Endothelial cell of umbilical vein (primary cell): ENCODE results near the gene TEP1. TPM values are rescaled to one million over a fixed set of nuclear protein-coding genes. Genes with fewer than 3 reads are reported as not detected.
"Not testable (repeated sequence)": the region's sequence is repeated elsewhere in the genome, so short reads cannot be mapped to it uniquely, and the experiment has no call there.

Source experiments
- BruUV-seq: library from RNA; stranded (reverse); fragments of 400-500 nt; replicated peaks from 2 replicates; lab custom pipeline; 2021; lab: Mats Ljungman, UMichigan
- CTCF ChIA-PET: fragments of 300-600, 350-600 bp; sonication (Branson Sonifier 250); formaldehyde crosslinking; loops from one replicate; lab custom pipeline; 2021; ENCODE audit warnings: antibody characterized with exemption, inconsistent platforms; lab: Charles Lee
- POLR2A ChIA-PET: fragments of 300-600, 350-600 bp; sonication (Branson Sonifier 250); formaldehyde crosslinking; loops from one replicate; lab custom pipeline; 2021; ENCODE audit warnings: antibody characterized with exemption, inconsistent platforms; lab: Charles Lee
- DNase-seq: peaks from one replicate; pipeline ENCODE4 v3.0.0-alpha.2; 2011; ENCODE audit warnings: low read depth, low spot score
- FAIRE-seq: peaks from 2 replicates; lab custom pipeline; 2011; peaks lifted over from hg19 to GRCh38; lab: Jason Lieb, UNC
- H2AFZ ChIP-seq: 2 replicates; pipeline ENCODE4 v1.6.0; 2012; ENCODE audit warnings: low read depth, low read length, control low read depth, inconsistent platforms
- H3K27ac ChIP-seq: 2 replicates; pipeline ENCODE4 v1.5.1; 2011; ENCODE audit warnings: low read depth, mild to moderate bottlenecking, control low read depth, low read length, moderate library complexity; ENCODE audit not compliant: insufficient read depth
- H3K27me3 ChIP-seq, 2 experiments: 2 replicates each; pipeline versions ENCODE4 v1.6.0 to v1.6.1; 2011; ENCODE audit warnings: low read length in 2 of 2, mixed read lengths in 1 of 2; ENCODE audit not compliant: control insufficient read depth in 2 of 2, insufficient read depth in 2 of 2
- H3K36me3 ChIP-seq, 2 experiments: 2 replicates in 1 of 2; 3 replicates in 1 of 2; pipeline ENCODE4 v1.5.1; 2011; ENCODE audit warnings: low read length in 2 of 2, mild to moderate bottlenecking in 1 of 2, moderate library complexity in 1 of 2; ENCODE audit not compliant: control insufficient read depth in 2 of 2, insufficient read depth in 2 of 2; ENCODE audit errors: extremely low read depth in 1 of 2
- H3K4me1 ChIP-seq: 3 replicates; pipeline ENCODE4 v1.5.1; 2011; ENCODE audit warnings: mild to moderate bottlenecking, low read length; ENCODE audit not compliant: control insufficient read depth, insufficient read depth; ENCODE audit errors: extremely low read depth
- H3K4me2 ChIP-seq: 2 replicates; pipeline ENCODE4 v1.6.1; 2011; ENCODE audit warnings: low read length, control low read depth, mixed read lengths; ENCODE audit not compliant: insufficient read depth
- H3K4me3 ChIP-seq, 3 experiments: fragments of 200-600 bp in 1 of 3; sonication (generic), shearing (Covaris generic) in 1 of 3; replicated peaks in 1 of 3; 2 replicates each; pipeline ENCODE4 v1.5.1; 2011 to 2016; ENCODE audit warnings: control low read depth in 3 of 3, low read length in 3 of 3, mild to moderate bottlenecking in 2 of 3, inconsistent platforms in 1 of 3, low read depth in 1 of 3, moderate library complexity in 1 of 3; ENCODE audit not compliant: insufficient read depth in 1 of 3
- H3K79me2 ChIP-seq: 2 replicates; pipeline ENCODE4 v1.6.0; 2012; ENCODE audit warnings: low read length, inconsistent platforms; ENCODE audit not compliant: control insufficient read depth, insufficient read depth
- H3K9ac ChIP-seq: replicated peaks from 2 replicates; pipeline ENCODE3; 2011; ENCODE audit warnings: low read length, control low read depth; ENCODE audit not compliant: insufficient read depth; ENCODE audit errors: extremely low read depth
- H3K9me1 ChIP-seq: replicated peaks from 3 replicates; pipeline ENCODE4 v1.6.0; 2011; ENCODE audit warnings: mild to moderate bottlenecking, low read length; ENCODE audit not compliant: control insufficient read depth, insufficient read depth; ENCODE audit errors: extremely low read depth
- H3K9me3 ChIP-seq: replicated peaks from 2 replicates; pipeline ENCODE4 v1.5.1; 2012; ENCODE audit warnings: low read length, inconsistent platforms; ENCODE audit not compliant: control insufficient read depth, insufficient read depth
- H4K20me1 ChIP-seq: replicated peaks from 2 replicates; pipeline ENCODE3; 2011; ENCODE audit warnings: mild to moderate bottlenecking, low read length; ENCODE audit not compliant: control insufficient read depth, insufficient read depth; ENCODE audit errors: extremely low read depth
- EZH2 ChIP-seq: IDR thresholded peaks from 2 replicates; pipeline ENCODE4 v1.6.1; 2012; ENCODE audit warnings: borderline replicate concordance, low read depth, mild to moderate bottlenecking, moderate library complexity, low read length, inconsistent platforms; ENCODE audit not compliant: severe bottlenecking
- MYC ChIP-seq: IDR thresholded peaks from one replicate; pipeline ENCODE4 v1.6.1; 2011; ENCODE audit warnings: mild to moderate bottlenecking, low read depth, low read length
- POLR2A ChIP-seq: IDR thresholded peaks from 2 replicates; pipeline ENCODE4 v1.6.1; 2012; ENCODE audit warnings: low read depth, mild to moderate bottlenecking, control low read depth, low read length
- POLR2AphosphoS5 ChIP-seq: IDR thresholded peaks from 2 replicates; pipeline ENCODE4 v1.6.1; 2012; ENCODE audit warnings: low read depth, mild to moderate bottlenecking, control low read depth, low read length, moderate library complexity; ENCODE audit not compliant: insufficient read depth
- dilution Hi-C: fragments of 300-500 bp; cut with MboI; formaldehyde crosslinking; loops from one replicate; pipeline ENCODE4 v1.15.0; 2019; ENCODE audit warnings: low sequenced_read_pairs; ENCODE audit not compliant: extremely low pct_ligation_motif_present
- intact Hi-C: fragments of 100-400 bp; cut with micrococcal nuclease; formaldehyde crosslinking; loops from one replicate; pipeline ENCODE4 v1.10.0; 2022
- polyA plus RNA-seq, 4 experiments: library from polyadenylated mRNA; depleted of rRNA in 3 of 4; stranded (reverse) in 3 of 4; unstranded in 1 of 4; fragments of >200 nt; gene quantifications; 2 replicates each; pipeline versions ENCODE4 v1.2.1 to v1.2.3, GENCODE V29; 2011 to 2012; ENCODE audit warnings: missing spikeins in 1 of 4
- total RNA-seq: library from RNA; stranded (reverse); gene quantifications from 2 replicates; pipeline ENCODE4 v1.2.3, GENCODE V29; 2021
- TF ChIP-seq, protein P1 (sequence below): IDR thresholded peaks from 2 replicates; pipeline ENCODE4 v1.6.1; 2011; ENCODE audit not compliant: insufficient read depth, insufficient read length

The TEP1 gene
- total and polyA plus RNA-seq, 2 donors (not counting 3 experiments of a cell fraction or from before 2014, with no cell fraction given), result 19.6 to 44.6 TPM

DNA sequence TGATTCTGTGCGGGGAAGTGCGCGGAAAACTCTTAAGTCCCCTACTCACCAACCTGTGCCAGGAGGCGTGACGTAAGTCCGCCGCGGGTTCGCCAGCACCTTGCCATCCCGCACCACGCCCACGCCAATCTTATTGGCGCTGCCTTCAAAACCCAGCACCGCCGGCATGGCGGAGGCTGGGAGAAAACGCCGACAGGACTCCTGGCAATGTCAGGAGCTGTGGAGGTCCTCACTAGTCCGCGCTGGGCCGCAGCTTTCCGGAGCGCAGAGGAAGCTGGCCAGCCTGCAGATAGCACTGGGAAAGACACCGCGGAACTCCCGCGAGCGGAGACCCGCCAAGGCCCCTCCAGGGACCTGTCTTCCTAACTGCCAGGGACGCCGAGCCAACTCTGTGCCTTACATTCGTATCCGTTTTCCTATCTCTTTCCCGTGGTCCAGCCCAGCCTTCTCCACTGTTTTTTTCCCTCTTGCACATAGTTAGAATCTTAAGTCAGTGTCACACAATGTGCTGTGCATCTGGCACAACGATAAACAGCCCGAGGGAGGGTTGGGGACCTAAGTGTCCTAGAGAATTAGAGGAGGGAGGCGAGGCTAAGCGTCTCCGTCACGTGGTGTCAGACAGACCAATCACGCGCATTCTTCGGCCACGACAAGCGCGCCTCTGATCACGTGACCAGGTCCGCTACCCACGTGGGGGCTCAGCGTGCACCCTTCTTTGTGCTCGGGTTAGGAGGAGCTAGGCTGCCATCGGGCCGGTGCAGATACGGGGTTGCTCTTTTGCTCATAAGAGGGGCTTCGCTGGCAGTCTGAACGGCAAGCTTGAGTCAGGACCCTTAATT lies 41.4 kb upstream of the TEP1 start, which contains the start of the genes APEX1 and OSGEP:
TSS of gene APEX1 (plus strand) at position 711 of the 839 bp plus-strand sequence. CDS start 420 bp downstream, outside the sequence.
TSS of gene OSGEP (minus strand) at position 297 of the 839 bp plus-strand sequence. CDS start at position 168, 129 bp downstream.
- peak within 1 kb of the TSS; percentile 85 to 99 (median 90) for H3K4me3 ChIP-seq
- no peak for TF ChIP-seq EZH2
- peak; percentile 78 for TF ChIP-seq POLR2A
- TF ChIP-seq, protein P1, sequence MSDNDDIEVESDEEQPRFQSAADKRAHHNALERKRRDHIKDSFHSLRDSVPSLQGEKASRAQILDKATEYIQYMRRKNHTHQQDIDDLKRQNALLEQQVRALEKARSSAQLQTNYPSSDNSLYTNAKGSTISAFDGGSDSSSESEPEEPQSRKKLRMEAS, result peak; percentile 100
- TF ChIP-seq MYC, result peak; percentile 97
- TF ChIP-seq POLR2AphosphoS5, result peak; percentile 62
- BruUV-seq, result no TSS peak
- DNase-seq, result peak; percentile 99
- H3K9me1 ChIP-seq, result no peaks in the 10 kb centered on the region
- peak within 1 kb of the TSS; percentile 98 for H3K9ac ChIP-seq
- FAIRE-seq, result peak; percentile 100
- H3K9me3 ChIP-seq, result no peaks in the 10 kb centered on the region
- H3K79me2 ChIP-seq, result peaks cover 33% of the 10 kb centered on the region
- ChIA-PET CTCF (interaction anchor here (0.6 to 4.6 kb wide), 9 partner anchors 22 to 172 kb away, joined by 3 to 70 read pairs (median 5); partner anchors contain the start of genes PARP2 and TEP1), POLR2A (interaction anchor here (0.7 to 3.0 kb wide), 11 partner anchors 9 to 229 kb away, joined by 3 to 37 read pairs (median 4); partner anchors contain the start of genes PARP2, PNP and TEP1)
- H3K36me3 ChIP-seq, result peaks cover 19 to 27% of the 10 kb centered on the region in 2 experiments
- intact Hi-C loops, result loop anchor here (1.0 to 2.0 kb wide), 8 partner anchors 15 to 155 kb away; partner anchors contain the start of genes CCNB1IP1, PNP and TEP1
- no peaks in the 10 kb centered on the region for H4K20me1 ChIP-seq
- peak within 1 kb of the TSS; percentile 97 for H3K4me2 ChIP-seq
- H3K27me3 ChIP-seq, result no peaks in the 10 kb centered on the region
- dilution Hi-C loops, result no loop called here
- peak within 1 kb of the TSS; percentile 96 for H3K27ac ChIP-seq
- peaks cover 15% of the 10 kb centered on the region for H3K4me1 ChIP-seq
- peak within 1 kb of the TSS; percentile 88 for H2AFZ ChIP-seq

DNA sequence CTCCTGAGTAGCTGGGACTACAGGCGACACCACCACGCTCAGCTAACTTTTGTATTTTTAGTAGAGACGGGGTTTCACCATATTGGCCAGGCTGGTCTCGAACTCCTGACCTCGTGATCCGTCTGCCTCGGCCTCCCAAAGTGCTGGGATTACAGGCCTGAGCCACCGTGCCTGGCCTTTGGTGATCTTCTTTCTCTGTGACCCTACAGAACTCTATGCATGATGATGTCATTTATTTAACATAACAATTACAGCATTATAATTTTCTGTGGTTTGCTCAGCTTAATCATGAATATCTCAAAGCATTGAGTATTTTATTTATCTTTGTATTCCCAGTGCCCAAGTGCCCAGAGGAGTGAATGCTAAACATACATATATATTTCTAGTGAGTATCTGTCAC lies 39.5 kb upstream of the TEP1 start:
- H3K4me1 ChIP-seq, result peaks cover 15% of the 10 kb centered on the region
- H3K4me3 ChIP-seq, H3K9me1 ChIP-seq, H3K4me2 ChIP-seq, DNase-seq, intact Hi-C loops, H4K20me1 ChIP-seq, H3K27me3 ChIP-seq, H3K9ac ChIP-seq, dilution Hi-C loops, FAIRE-seq, BruUV-seq, H2AFZ ChIP-seq, H3K9me3 ChIP-seq, H3K27ac ChIP-seq: not testable (repeated sequence)
- CTCF ChIA-PET, result interaction anchor here (4.6 kb wide), 1 partner anchor 38 kb away, joined by 70 read pairs; the partner anchor contains the start of gene TEP1
- peaks cover 33% of the 10 kb centered on the region for H3K79me2 ChIP-seq
- POLR2A ChIA-PET, result interaction anchor here (0.6 to 1.2 kb wide), 3 partner anchors 10 to 37 kb away, joined by 3 to 4 read pairs (median 3); no protein-coding TSS in a partner anchor
- peaks cover 25 to 30% of the 10 kb centered on the region in 2 experiments for H3K36me3 ChIP-seq
